GM18858 (cell line): ENCODE measurements around the gene RIC8A.
A peak's percentile ranks its signal among the peaks of the same experiment; 100 is the strongest.
"Not testable (repeated sequence)": the region's sequence is repeated elsewhere in the genome, so short reads cannot be mapped to it uniquely, and the experiment has no call there.

Source experiments
- ATAC-seq: cut with Tn5 transposase; IDR thresholded peaks from one replicate; pipeline ENCODE4 v1.9.1; 2021; ENCODE audit not compliant: unreplicated experiment

RIC8A gene

DNA sequence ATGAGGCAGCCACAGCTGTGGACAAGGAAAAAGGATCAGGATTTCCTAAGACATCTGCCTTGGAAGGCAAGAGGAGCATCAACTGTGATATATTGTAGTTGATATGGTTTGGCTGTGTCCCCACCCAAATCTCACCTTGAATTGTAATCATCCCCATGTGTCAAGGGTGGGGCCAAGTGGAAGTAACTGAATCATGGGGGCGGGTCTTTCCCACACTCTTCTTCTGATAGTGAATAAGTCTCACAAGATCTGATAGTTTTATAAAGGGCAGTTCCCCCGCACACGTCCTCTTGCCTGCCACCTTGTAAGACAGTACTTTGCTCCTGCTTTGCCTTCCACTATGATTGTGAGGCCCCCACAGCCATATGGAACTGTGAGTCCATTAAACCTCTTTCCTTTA is 10.2 kb downstream of the RIC8A start:
- ATAC-seq = no peak

DNA sequence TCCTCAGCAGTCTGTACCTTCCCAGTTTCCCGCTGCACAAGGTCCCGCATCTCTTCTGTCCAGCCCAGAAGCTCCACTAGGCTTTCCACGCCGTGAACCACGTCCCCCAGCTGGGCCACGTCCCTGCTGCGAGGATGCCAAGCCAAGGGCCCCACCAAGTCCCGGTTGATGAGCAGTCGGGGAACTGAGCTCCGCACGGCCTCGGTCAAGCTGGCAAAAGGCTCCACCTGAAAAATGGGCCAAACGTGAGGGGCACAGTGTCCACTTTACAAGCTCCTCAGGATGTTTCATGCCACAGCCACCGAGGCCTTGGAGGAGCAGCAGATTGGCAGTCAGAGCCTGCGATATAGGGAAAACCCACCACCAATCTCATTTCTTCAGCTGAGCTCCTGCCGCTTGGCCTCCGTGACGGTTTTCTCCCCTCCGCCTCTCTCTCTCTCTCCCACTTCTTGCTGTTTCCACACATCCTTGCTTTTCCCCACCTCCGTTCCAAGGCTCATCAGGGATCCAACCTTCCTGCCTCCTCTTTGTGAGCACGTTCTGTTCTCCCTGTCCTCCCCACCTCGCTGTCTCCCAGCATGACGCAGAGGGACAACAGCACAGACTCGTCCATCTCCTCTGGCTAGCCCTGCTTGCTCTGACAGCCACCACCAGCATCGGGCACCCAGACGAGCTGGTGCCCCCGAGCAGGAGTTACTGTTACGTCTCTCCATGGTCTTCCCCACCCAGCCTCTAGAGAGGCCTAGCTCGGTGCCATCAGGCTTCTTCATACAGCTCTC is 11.5 kb downstream of the RIC8A start:
- no peak for ATAC-seq

DNA sequence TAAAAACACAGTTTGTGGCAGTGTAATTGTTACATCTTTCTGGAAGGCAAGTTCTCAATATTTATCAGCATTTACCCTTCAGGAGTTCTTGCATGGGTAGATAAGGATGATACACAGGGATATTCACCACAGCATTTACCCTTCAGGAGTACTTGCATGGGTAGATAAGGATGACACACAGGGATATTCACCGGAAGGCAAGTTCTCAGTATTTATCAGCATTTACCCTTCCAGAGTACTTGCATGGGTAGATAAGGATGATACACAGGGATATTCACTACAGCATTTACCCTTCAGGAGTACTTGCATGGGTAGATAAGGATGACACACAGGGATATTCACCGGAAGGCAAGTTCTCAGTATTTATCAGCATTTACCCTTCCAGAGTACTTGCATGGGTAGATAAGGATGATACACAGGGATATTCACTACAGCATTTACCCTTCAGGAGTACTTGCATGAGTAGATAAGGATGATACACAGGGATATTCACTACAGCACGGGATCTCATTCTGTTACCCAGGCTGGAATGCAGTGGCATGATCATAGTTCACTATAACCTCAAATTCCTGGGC is 13.2 kb downstream of the RIC8A start:
- not testable (repeated sequence) for ATAC-seq

- no peak for ATAC-seq
These were observed 14.0 kb downstream of the RIC8A start for GRCh38 chr11:221539-221938.

GRCh38 chr11:221998-222789 is 14.7 kb downstream of the RIC8A start:
- ATAC-seq = no peak

DNA sequence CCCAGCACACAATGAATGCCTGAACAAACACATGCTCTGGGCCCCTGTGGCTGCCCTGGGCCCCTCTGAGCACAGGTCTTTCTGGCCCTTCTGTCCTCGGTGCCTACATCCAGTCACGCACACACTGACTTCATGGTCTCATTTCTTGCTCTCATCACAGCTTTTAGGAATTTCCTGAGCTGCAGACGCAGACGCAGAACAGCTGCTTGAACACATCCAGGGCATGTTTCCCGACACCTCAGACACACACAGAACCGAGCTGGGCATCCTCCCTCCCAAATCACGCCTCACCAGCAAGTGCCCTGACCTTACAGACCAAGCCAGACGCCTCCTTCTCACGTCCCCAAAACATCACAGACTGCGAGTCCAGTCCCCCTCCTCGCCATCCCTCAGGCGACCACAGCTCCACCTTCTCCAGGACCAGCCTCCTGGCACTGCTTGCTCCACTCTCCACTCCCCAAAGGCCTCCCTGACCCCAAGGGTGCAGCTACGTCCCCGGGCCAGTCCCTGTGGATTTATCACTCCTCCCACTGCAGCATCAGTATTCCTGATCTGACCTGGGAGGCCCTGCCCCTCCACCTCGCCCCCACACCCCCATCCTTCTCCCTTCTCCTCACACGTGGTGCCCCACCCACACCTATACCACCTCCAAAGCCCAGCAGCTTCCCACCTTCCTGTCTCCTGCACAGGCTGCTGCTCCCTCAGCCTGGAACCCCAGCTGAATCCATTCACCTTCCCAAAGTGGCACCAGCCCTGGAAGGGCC is 15.7 kb downstream of the RIC8A start:
- ATAC-seq = no peak

- ATAC-seq = no peak
These were observed 16.4 kb downstream of the RIC8A start for GRCh38 chr11:223884-224283.

DNA sequence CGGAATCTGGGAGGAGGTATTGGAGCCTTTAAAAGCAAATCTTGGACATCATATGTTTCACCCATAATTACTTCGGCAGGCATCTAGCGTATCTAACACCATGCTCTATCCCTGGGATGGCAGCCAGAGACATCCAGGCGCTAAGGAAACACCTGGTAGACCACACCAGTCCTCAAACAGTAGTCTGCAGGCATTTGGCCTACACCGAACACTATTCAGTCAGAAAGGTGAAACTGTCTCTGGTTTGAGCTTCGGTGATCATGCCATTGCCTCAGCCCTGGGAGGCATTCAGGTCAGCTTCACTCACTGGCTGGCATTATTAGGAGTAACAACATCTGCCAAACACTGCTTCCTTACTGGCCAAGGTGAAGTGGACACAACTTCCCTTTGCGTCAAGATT is 16.9 kb downstream of the RIC8A start:
- no peak for ATAC-seq

GRCh38 chr11:225734-226453 is 18.4 kb downstream of the RIC8A start:
- no peak for ATAC-seq

DNA sequence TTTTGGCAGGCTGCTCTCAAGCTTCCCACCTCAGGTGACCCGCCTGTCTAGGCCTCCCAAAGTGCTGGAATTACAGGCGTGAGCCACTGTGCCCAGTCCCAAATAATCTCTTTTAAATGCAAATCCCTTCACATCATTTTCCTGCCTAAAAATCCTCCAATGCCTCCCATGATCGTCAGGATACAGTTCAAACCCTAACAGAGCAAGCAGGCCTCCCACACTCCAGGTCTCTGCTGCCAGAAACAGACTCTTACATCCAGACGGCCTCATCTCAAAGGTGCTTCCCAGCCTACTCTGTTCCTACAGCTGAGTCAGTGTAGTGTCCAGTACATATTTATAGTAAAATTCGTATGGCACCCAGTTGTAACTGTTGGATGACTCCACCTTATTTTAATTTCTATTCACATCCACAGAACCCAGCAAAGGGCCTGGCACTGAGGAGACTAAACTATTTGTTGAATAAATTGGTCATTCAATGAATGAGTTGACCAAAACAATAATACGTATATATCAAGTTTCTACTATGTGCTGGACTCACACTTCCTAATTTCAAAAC is 20.4 kb downstream of the RIC8A start:
- ATAC-seq = no peak

GRCh38 chr11:230431-230830 is 22.9 kb downstream of the RIC8A start:
- no peak for ATAC-seq

DNA sequence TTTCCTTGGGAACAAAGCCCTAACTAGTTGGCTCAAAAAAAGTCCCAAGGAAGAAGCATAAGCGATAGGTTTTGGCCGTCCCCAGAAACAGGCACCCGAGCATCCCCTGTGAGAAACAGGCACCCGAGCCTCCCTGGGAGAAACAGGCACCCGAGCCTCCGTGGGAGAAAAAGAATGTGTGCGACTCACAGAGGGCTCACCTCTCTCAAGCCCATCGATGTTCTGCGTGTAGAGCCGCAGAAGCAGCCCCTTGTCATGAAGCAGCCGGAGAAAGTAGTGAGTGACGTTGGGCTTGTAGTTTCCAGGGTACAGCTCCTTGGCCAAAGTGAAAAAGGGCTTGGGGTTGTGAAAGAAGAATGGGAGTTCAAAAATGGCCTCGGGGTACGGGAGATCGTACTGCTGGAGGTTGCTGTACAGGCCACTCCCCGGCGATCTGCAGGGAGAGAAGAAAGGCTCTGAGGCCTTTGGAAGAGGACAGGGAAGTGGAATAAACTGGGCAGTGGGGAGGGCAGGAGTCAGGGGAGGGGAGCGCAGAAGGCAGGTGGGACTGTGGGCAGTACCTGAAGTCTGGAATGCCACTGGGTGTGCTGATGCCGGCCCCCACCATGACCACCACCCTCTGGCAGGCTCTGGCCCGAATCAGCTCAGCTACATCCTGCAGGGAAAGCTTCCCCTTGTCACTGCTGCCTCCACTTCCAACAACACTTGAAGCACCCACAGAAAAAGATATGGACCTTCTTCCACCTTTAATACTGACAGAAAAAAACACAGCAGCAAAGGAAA is 25.5 kb downstream of the RIC8A start:
- no peak for ATAC-seq

GRCh38 chr11:235180-235579 is 27.7 kb downstream of the RIC8A start:
- ATAC-seq = no peak

- ATAC-seq = no peak
These were observed 28.1 kb downstream of the RIC8A start for GRCh38 chr11:235609-235996.

- ATAC-seq = peak; percentile 45
These were observed 28.7 kb downstream of the RIC8A start, which contains the start of gene SIRT3 for GRCh38 chr11:235997-236773. Gene SIRT3, minus strand, starts transcription at chr11:236342. Its CDS starts 14 bp downstream, at chr11:236328.

GRCh38 chr11:236774-237767 is 29.6 kb downstream of the RIC8A start, which contains the start of gene PSMD13:
Gene PSMD13, plus strand, starts transcription at chr11:236976. Its CDS starts 74 bp downstream, at chr11:237050.
- ATAC-seq = peak; percentile 64

- not testable (repeated sequence) for ATAC-seq
These were observed 30.8 kb downstream of the RIC8A start for GRCh38 chr11:238346-238745.
